GM12875 (cell line): ENCODE data around the gene CHCHD3.

Source experiments
- H3K4me3 ChIP-seq: one replicate; pipeline ENCODE4 v1.5.1; 2011; ENCODE audit warnings: low read depth, low read length, control low read depth
- CTCF ChIP-seq: IDR thresholded peaks from 2 replicates; pipeline ENCODE4 v1.5.1; 2011; ENCODE audit warnings: low read depth, mild to moderate bottlenecking, control low read depth, inconsistent platforms, low read length, moderate library complexity, borderline replicate concordance; ENCODE audit not compliant: insufficient read depth

The CHCHD3 gene

GRCh38 chr7:133050200-133050995 lies 31.5 kb downstream of the CHCHD3 start:
- H3K4me3 ChIP-seq: no peak overlapping the region
- TF ChIP-seq CTCF: no peak

GRCh38 chr7:133048589-133048988 lies 33.3 kb downstream of the CHCHD3 start:
- no peak overlapping the region for H3K4me3 ChIP-seq
- TF ChIP-seq CTCF: no peak

GRCh38 chr7:133047321-133047720 lies 34.6 kb downstream of the CHCHD3 start:
- no peak for TF ChIP-seq CTCF
- H3K4me3 ChIP-seq: no peak overlapping the region

GRCh38 chr7:133044722-133045473 lies 37.0 kb downstream of the CHCHD3 start:
- no peak for TF ChIP-seq CTCF

GRCh38 chr7:133040674-133041073 lies 41.2 kb downstream of the CHCHD3 start:
- no peak for TF ChIP-seq CTCF
- H3K4me3 ChIP-seq: no peak overlapping the region

More at GRCh38 chr7:133044722-133045473, 37.0 kb downstream of the CHCHD3 start:
- H3K4me3 ChIP-seq: no peak overlapping the region

GRCh38 chr7:133040178-133040577 lies 41.7 kb downstream of the CHCHD3 start:
- no peak for TF ChIP-seq CTCF
- no peak overlapping the region for H3K4me3 ChIP-seq
